Neuronal stem cell (in vitro differentiated cells): ENCODE data around the gene PAK5.

ENCODE experiments used
- DNase-seq: peaks from one replicate; pipeline ENCODE4 v3.0.0-alpha.2; 2013; ENCODE audit warnings: low spot score
- H2AFZ ChIP-seq: one replicate; pipeline ENCODE4 v1.6.1; 2013; ENCODE audit warnings: mild to moderate bottlenecking, low read length, inconsistent platforms
- H2AK5ac ChIP-seq: 2 replicates; pipeline ENCODE4 v1.6.1; 2013; ENCODE audit warnings: low read depth, mild to moderate bottlenecking, inconsistent platforms, low read length, moderate library complexity, mixed read lengths
- H2BK120ac ChIP-seq: 2 replicates; pipeline ENCODE4 v1.6.1; 2013; ENCODE audit warnings: low read depth, mild to moderate bottlenecking, inconsistent platforms, low read length, moderate library complexity, mixed read lengths
- H2BK12ac ChIP-seq: one replicate; pipeline ENCODE4 v1.6.1; 2013; ENCODE audit warnings: low read length, inconsistent platforms
- H2BK15ac ChIP-seq: 2 replicates; pipeline ENCODE4 v1.6.1; 2013; ENCODE audit warnings: mild to moderate bottlenecking, low read length, inconsistent platforms, mixed read lengths
- H2BK5ac ChIP-seq: one replicate; pipeline ENCODE4 v1.6.1; 2013; ENCODE audit warnings: inconsistent platforms, mild to moderate bottlenecking, low read length, moderate library complexity
- H3K14ac ChIP-seq: one replicate; pipeline ENCODE4 v1.6.1; 2013; ENCODE audit warnings: low read length, inconsistent platforms
- H3K18ac ChIP-seq: 2 replicates; pipeline ENCODE4 v1.6.1; 2013; ENCODE audit warnings: low read length, inconsistent platforms
- H3K23ac ChIP-seq: 2 replicates; pipeline ENCODE4 v1.6.1; 2013; ENCODE audit warnings: low read depth, mild to moderate bottlenecking, mixed read lengths, low read length, inconsistent platforms; ENCODE audit not compliant: poor library complexity
- H3K27ac ChIP-seq: replicated peaks from 3 replicates; pipeline ENCODE4 v1.5.1; 2013; ENCODE audit warnings: low read length, inconsistent platforms
- H3K27me3 ChIP-seq, 3 experiments: 2 replicates each; pipeline ENCODE4 v1.6.1; 2013; ENCODE audit warnings: low read length in 3 of 3, mild to moderate bottlenecking in 2 of 3, inconsistent platforms in 1 of 3, low read depth in 1 of 3, mixed read lengths in 1 of 3, moderate library complexity in 1 of 3; ENCODE audit not compliant: control insufficient read depth in 3 of 3, insufficient read depth in 3 of 3
- H3K36me3 ChIP-seq, 2 donors: replicated peaks in 1 of 2; 2 replicates each; pipeline ENCODE4 v1.6.1; 2013; ENCODE audit warnings: low read length in 2 of 2; ENCODE audit not compliant: control insufficient read depth in 2 of 2, insufficient read depth in 2 of 2
- H3K4ac ChIP-seq: 2 replicates; pipeline ENCODE4 v1.6.1; 2013; ENCODE audit warnings: inconsistent platforms, mild to moderate bottlenecking, low read length, moderate library complexity
- H3K4me1 ChIP-seq, 2 donors: 1 replicate in 1 of 2; 2 replicates in 1 of 2; pipeline ENCODE4 v1.6.1; 2013; ENCODE audit warnings: low read length in 2 of 2, low read depth in 1 of 2; ENCODE audit not compliant: control insufficient read depth in 2 of 2, insufficient read depth in 1 of 2
- H3K4me2 ChIP-seq: one replicate; pipeline ENCODE4 v1.6.1; 2013; ENCODE audit warnings: mild to moderate bottlenecking, low read length, inconsistent platforms; ENCODE audit not compliant: insufficient read depth, poor library complexity, severe bottlenecking
- H3K4me3 ChIP-seq, 2 donors: 2 replicates each; pipeline ENCODE4 v1.5.1; 2013; ENCODE audit warnings: low read length in 2 of 2, mild to moderate bottlenecking in 2 of 2, inconsistent platforms in 1 of 2, moderate library complexity in 1 of 2
- H3K79me1 ChIP-seq: one replicate; pipeline ENCODE4 v1.6.1; 2013; ENCODE audit warnings: low read depth, mild to moderate bottlenecking, inconsistent platforms, low read length, moderate library complexity
- H3K9ac ChIP-seq: one replicate; pipeline ENCODE4 v1.6.1; 2013; ENCODE audit warnings: mild to moderate bottlenecking, low read depth, low read length, inconsistent platforms; ENCODE audit not compliant: poor library complexity
- H3K9me3 ChIP-seq, 2 donors: replicated peaks in 1 of 2; 2 replicates each; pipeline versions ENCODE3 to v1.6.1; 2013; ENCODE audit warnings: low read length in 2 of 2, mild to moderate bottlenecking in 2 of 2, inconsistent platforms in 1 of 2, low read depth in 1 of 2, mixed read lengths in 1 of 2, moderate library complexity in 1 of 2; ENCODE audit not compliant: control insufficient read depth in 2 of 2, insufficient read depth in 1 of 2
- H4K8ac ChIP-seq: one replicate; pipeline ENCODE4 v1.6.1; 2013; ENCODE audit warnings: low read depth, mild to moderate bottlenecking, inconsistent platforms, low read length, moderate library complexity
- H4K91ac ChIP-seq: one replicate; pipeline ENCODE4 v1.6.1; 2013; ENCODE audit warnings: low read length, low read depth, mild to moderate bottlenecking, inconsistent platforms; ENCODE audit not compliant: poor library complexity
- WGBS, 2 donors: extraction: QIAGEN DNeasy Blood & Tissue Kit; methylation state at CpG; one replicate each; pipeline ENCODE4 v1.1.7; 2013; ENCODE audit warnings: missing lambda C conversion rate in 2 of 2, mixed read lengths in 1 of 2; ENCODE audit not compliant: insufficient read length in 2 of 2, insufficient replicate concordance in 1 of 2; ENCODE audit errors: extremely low coverage in 2 of 2; 5-methylcytosine and 5-hydroxymethylcytosine counted together

The PAK5 gene

GRCh38 chr20:9531581-9531980 lies 307.3 kb downstream of the PAK5 start:
- Histone ChIP-seq H2BK5ac (no peak overlapping the region), H3K79me1 (no peaks in the 10 kb centered on the region), H3K9ac (no peak overlapping the region), H2AK5ac (no peak overlapping the region), H4K8ac (no peak overlapping the region), H3K27me3 (peaks cover 0 to 23% (median 0%) of the 10 kb centered on the region in 3 experiments), H3K14ac (no peak overlapping the region), H2BK15ac (no peak overlapping the region), H2BK12ac (no peak overlapping the region), H3K4ac (no peak overlapping the region), H3K27ac (no peak overlapping the region), H3K9me3 (no peaks in the 10 kb centered on the region), H4K91ac (no peak overlapping the region), H3K18ac (no peak overlapping the region), H2AFZ (no peak overlapping the region), H3K4me3 (no peak overlapping the region), H2BK120ac (no peak overlapping the region), H3K4me2 (no peak overlapping the region), H3K36me3 (peaks cover 0 to 5% of the 10 kb centered on the region in 2 donors), H3K23ac (no peak overlapping the region), H3K4me1 (no peaks in the 10 kb centered on the region)
- no CpG with 5 or more reads among the region's 2 CpGs for WGBS, 2 donors
- DNase-seq: no peak

- H3K27me3 ChIP-seq: peaks cover 0 to 51% (median 0%) of the 10 kb centered on the region in 3 experiments
- no peak overlapping the region for H3K27ac ChIP-seq
- no peak overlapping the region for H3K4ac ChIP-seq
- H2BK12ac ChIP-seq: no peak overlapping the region
- peaks cover 2 to 17% of the 10 kb centered on the region in 2 donors for H3K4me1 ChIP-seq
- no peaks in the 10 kb centered on the region for H3K36me3 ChIP-seq
- no peak overlapping the region for H3K9ac ChIP-seq
- DNase-seq: no peak
- H2AK5ac ChIP-seq: no peak overlapping the region
- H4K91ac ChIP-seq: no peak overlapping the region
- H3K4me3 ChIP-seq: no peak overlapping the region
- no peak overlapping the region for H2BK5ac ChIP-seq
- no CpG with 5 or more reads among the region's 3 CpGs for WGBS, 2 donors
- H2AFZ ChIP-seq: no peak overlapping the region
- no peaks in the 10 kb centered on the region for H3K9me3 ChIP-seq
- H3K23ac ChIP-seq: no peak overlapping the region
- no peaks in the 10 kb centered on the region for H3K79me1 ChIP-seq
- H3K4me2 ChIP-seq: no peak overlapping the region
- no peak overlapping the region for H2BK120ac ChIP-seq
- H4K8ac ChIP-seq: no peak overlapping the region
- H3K14ac ChIP-seq: no peak overlapping the region
- H3K18ac ChIP-seq: no peak overlapping the region
- H2BK15ac ChIP-seq: no peak overlapping the region
Measured at GRCh38 chr20:9523636-9524035, 315.2 kb downstream of the PAK5 start.

GRCh38 chr20:9520086-9520485 lies 318.8 kb downstream of the PAK5 start:
- H3K4me2 ChIP-seq: no peak overlapping the region
- no peaks in the 10 kb centered on the region for H3K79me1 ChIP-seq
- no peaks in the 10 kb centered on the region for H3K36me3 ChIP-seq
- H2AFZ ChIP-seq: no peak overlapping the region
- no peak overlapping the region for H2BK12ac ChIP-seq
- no peak for DNase-seq
- peaks cover 11 to 34% of the 10 kb centered on the region in 2 donors for H3K4me1 ChIP-seq
- no peak overlapping the region for H2BK15ac ChIP-seq
- H2AK5ac ChIP-seq: no peak overlapping the region
- peaks cover 0 to 83% (median 16%) of the 10 kb centered on the region in 3 experiments for H3K27me3 ChIP-seq
- H3K9me3 ChIP-seq: no peaks in the 10 kb centered on the region
- H3K14ac ChIP-seq: no peak overlapping the region
- no peak overlapping the region for H3K18ac ChIP-seq
- WGBS, 2 donors: no CpG with 5 or more reads among the region's 4 CpGs
- H3K9ac ChIP-seq: no peak overlapping the region
- H2BK120ac ChIP-seq: no peak overlapping the region
- no peak overlapping the region for H3K4me3 ChIP-seq
- H3K27ac ChIP-seq: peak overlapping the region; percentile 29
- no peak overlapping the region for H3K23ac ChIP-seq
- no peak overlapping the region for H2BK5ac ChIP-seq
- H4K91ac ChIP-seq: no peak overlapping the region
- no peak overlapping the region for H3K4ac ChIP-seq
- no peak overlapping the region for H4K8ac ChIP-seq

GRCh38 chr20:9518576-9519175 lies 320.2 kb downstream of the PAK5 start:
- Histone ChIP-seq H2BK5ac (no peak overlapping the region), H2BK120ac (no peak overlapping the region), H3K4me3 (no peak overlapping the region), H3K4me1 (peaks cover 13 to 37% of the 10 kb centered on the region in 2 donors), H3K9ac (no peak overlapping the region), H3K9me3 (no peaks in the 10 kb centered on the region), H3K27me3 (peaks cover 0 to 94% (median 22%) of the 10 kb centered on the region in 3 experiments), H3K18ac (no peak overlapping the region), H3K4ac (no peak overlapping the region), H2BK12ac (no peak overlapping the region), H2AK5ac (no peak overlapping the region), H3K27ac (no peak overlapping the region), H4K8ac (no peak overlapping the region), H3K4me2 (no peak overlapping the region), H3K79me1 (no peaks in the 10 kb centered on the region), H2BK15ac (no peak overlapping the region), H3K36me3 (no peaks in the 10 kb centered on the region), H3K14ac (no peak overlapping the region), H2AFZ (no peak overlapping the region), H3K23ac (no peak overlapping the region), H4K91ac (no peak overlapping the region)
- WGBS, 2 donors: no CpG with 5 or more reads among the region's 8 CpGs
- DNase-seq: no peak
